GM18867 (cell line): Measurements from ENCODE around the gene ARFIP1.

ENCODE experiments used
- ATAC-seq: cut with Tn5 transposase; IDR thresholded peaks from one replicate; pipeline ENCODE4 v1.9.1; 2021; ENCODE audit warnings: mild to moderate bottlenecking, moderate library complexity; ENCODE audit not compliant: unreplicated experiment

Gene ARFIP1

GRCh38 chr4:152957437-152958171 is 177.8 kb downstream of the ARFIP1 start:
- peak; percentile 71 for ATAC-seq

GRCh38 chr4:152959080-152959479 is 179.3 kb downstream of the ARFIP1 start:
- no peak for ATAC-seq

- no peak for ATAC-seq
Observed at GRCh38 chr4:152960082-152960481, 180.3 kb downstream of the ARFIP1 start.

- ATAC-seq, result no peak
Observed at GRCh38 chr4:152961014-152961772, 181.4 kb downstream of the ARFIP1 start.

- ATAC-seq, result no peak
Observed at GRCh38 chr4:152961773-152962115, 182.0 kb downstream of the ARFIP1 start.
